GM11168 (cell line): ENCODE results near the gene ARHGAP33.
"Not testable (repeated sequence)": the region's sequence is repeated elsewhere in the genome, so short reads cannot be mapped to it uniquely, and the experiment has no call there.

Experiments used
- in situ Hi-C: fragments of 300-500 bp; cut with MboI; formaldehyde crosslinking; loops from one replicate; pipeline ENCODE4 v1.12.0; 2022; ENCODE audit warnings: low sequenced_read_pairs; ENCODE audit not compliant: unreplicated experiment

The ARHGAP33 gene

GRCh38 chr19:35791814-35792279, 16.5 kb downstream of the ARHGAP33 start:
- in situ Hi-C loops, result no loop called here

GRCh38 chr19:35792312-35792711, 16.9 kb downstream of the ARHGAP33 start:
- in situ Hi-C loops, result no loop called here

- in situ Hi-C loops, result no loop called here
Observed at GRCh38 chr19:35792888-35793287, 17.5 kb downstream of the ARHGAP33 start.

GRCh38 chr19:35793381-35794165, 18.2 kb downstream of the ARHGAP33 start:
- in situ Hi-C loops, result no loop called here

- in situ Hi-C loops, result not testable (repeated sequence)
Observed at GRCh38 chr19:35795564-35795963, 20.2 kb downstream of the ARHGAP33 start.

GRCh38 chr19:35796645-35797542, 21.5 kb downstream of the ARHGAP33 start:
- in situ Hi-C loops, result no loop called here

GRCh38 chr19:35797663-35798062, 22.3 kb downstream of the ARHGAP33 start:
- in situ Hi-C loops, result no loop called here

- in situ Hi-C loops, result no loop called here
Observed at GRCh38 chr19:35801828-35802227, 26.5 kb downstream of the ARHGAP33 start.

- in situ Hi-C loops, result no loop called here
Observed at GRCh38 chr19:35805526-35806102, 30.2 kb downstream of the ARHGAP33 start.

- in situ Hi-C loops, result no loop called here
Observed at GRCh38 chr19:35806597-35806996, 31.2 kb downstream of the ARHGAP33 start.

- in situ Hi-C loops, result no loop called here
Observed at GRCh38 chr19:35807633-35808032, 32.3 kb downstream of the ARHGAP33 start.

GRCh38 chr19:35811317-35812219, 36.2 kb downstream of the ARHGAP33 start:
- in situ Hi-C loops, result no loop called here

GRCh38 chr19:35812220-35813042, 37.1 kb downstream of the ARHGAP33 start, which contains the start of gene PRODH2:
PRODH2 (minus strand) TSS chr19:35812845; CDS start chr19:35812805, 40 bp downstream.
- in situ Hi-C loops, result no loop called here

GRCh38 chr19:35813043-35813890, 37.9 kb downstream of the ARHGAP33 start:
- in situ Hi-C loops, result no loop called here

GRCh38 chr19:35816262-35816661, 40.9 kb downstream of the ARHGAP33 start:
- in situ Hi-C loops, result no loop called here

GRCh38 chr19:35816846-35817245, 41.5 kb downstream of the ARHGAP33 start:
- in situ Hi-C loops, result no loop called here

- in situ Hi-C loops, result no loop called here
Observed at GRCh38 chr19:35818445-35818844, 43.1 kb downstream of the ARHGAP33 start.

GRCh38 chr19:35822579-35822978, 47.2 kb downstream of the ARHGAP33 start:
- in situ Hi-C loops, result no loop called here
